GM12873 (cell line): ENCODE measurements around the gene AGAP1.

Experiments used
- TF ChIP-seq, protein P1 (sequence below): IDR thresholded peaks from 2 replicates; pipeline ENCODE4 v1.5.1; 2012; ENCODE audit warnings: low read depth, mild to moderate bottlenecking, moderate library complexity, low read length, control low read depth; ENCODE audit not compliant: insufficient read depth; ENCODE audit errors: missing control alignments

The AGAP1 gene

DNA sequence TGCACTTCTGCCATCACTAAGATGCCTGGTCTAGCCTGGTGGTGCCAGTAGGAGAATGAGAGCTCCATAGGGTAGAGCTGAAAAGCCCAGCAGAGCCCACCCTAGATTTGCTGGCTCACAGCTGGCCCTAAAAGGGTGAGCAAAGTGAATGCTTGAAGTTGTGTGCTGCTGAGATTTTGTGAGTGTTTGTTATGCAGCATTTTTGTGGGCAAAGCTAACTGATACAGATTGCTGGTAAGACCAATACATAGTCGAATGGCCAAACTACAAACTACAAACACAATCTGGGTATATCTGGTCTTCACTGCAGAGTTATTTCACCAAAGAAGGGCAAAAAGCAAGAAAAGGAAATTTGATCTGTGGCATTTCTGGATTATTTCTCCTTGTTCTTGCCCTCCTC lies 7.1 kb upstream of the AGAP1 start:
- TF ChIP-seq, protein P1, sequence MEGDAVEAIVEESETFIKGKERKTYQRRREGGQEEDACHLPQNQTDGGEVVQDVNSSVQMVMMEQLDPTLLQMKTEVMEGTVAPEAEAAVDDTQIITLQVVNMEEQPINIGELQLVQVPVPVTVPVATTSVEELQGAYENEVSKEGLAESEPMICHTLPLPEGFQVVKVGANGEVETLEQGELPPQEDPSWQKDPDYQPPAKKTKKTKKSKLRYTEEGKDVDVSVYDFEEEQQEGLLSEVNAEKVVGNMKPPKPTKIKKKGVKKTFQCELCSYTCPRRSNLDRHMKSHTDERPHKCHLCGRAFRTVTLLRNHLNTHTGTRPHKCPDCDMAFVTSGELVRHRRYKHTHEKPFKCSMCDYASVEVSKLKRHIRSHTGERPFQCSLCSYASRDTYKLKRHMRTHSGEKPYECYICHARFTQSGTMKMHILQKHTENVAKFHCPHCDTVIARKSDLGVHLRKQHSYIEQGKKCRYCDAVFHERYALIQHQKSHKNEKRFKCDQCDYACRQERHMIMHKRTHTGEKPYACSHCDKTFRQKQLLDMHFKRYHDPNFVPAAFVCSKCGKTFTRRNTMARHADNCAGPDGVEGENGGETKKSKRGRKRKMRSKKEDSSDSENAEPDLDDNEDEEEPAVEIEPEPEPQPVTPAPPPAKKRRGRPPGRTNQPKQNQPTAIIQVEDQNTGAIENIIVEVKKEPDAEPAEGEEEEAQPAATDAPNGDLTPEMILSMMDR: no peak

DNA sequence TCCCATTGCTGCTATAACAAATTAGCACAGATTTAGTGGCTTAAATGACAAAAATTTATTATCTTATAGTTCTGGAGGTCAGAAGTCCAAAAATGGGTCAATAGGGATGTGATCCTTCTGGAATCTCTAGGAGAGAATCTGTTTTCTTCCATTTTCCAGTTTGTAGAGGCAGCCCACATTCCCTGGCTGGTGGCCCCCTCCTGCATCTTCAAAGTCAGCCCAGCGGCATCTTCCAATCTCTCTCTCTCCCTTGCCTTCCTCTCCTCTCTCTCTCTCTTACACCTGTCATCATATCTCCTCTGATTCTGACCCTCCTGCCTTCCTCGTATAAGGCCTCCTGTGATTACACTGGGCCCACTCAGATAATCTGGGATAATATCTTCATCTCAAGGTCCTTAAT lies 3.9 kb upstream of the AGAP1 start:
- TF ChIP-seq, protein P1: no peak

DNA sequence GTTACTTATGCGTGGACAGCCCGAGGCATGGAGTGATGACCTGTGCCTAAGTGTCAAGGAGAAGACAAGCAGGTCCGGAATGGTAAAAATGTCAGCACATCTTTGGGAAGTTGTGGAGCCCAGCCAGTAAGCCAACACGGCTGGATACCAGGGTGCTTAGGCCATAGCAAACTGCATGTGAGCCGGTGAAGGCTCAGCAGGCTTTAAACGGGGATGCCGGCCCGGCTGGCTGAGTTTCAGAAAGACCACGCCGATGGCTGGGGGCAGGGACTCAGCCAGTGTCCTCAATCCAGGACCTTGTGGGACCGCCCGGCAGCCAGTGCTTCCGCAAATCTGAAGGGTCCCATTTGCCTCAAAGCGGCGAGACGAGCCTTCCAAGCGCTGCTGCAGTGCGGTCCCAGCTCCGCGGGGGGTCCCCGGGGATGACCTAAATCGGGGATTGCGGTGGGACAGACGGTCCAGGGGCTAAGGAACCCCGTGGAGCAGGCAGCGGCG lies 946 bp upstream of the AGAP1 start:
- TF ChIP-seq, protein P1: no peak

DNA sequence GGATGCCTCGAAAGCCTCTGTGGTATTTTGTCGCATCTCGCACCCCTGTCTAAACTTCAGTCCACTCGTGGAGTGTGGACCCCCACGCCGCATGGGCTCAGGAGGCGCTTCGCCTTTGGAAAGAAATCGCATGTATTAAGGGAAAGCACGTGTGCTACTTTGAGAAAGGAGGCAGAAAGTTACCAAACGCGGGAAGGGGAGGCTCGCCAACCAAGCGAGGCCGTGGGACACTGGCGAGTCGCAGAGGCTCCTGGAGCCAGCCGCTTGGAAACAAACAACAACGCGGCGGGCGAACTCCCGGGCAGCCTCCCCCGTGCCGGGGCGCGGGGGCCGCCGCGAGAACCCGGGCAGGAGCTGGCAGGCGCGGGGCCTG lies 455 bp upstream of the AGAP1 start:
- TF ChIP-seq, protein P1: no peak

DNA sequence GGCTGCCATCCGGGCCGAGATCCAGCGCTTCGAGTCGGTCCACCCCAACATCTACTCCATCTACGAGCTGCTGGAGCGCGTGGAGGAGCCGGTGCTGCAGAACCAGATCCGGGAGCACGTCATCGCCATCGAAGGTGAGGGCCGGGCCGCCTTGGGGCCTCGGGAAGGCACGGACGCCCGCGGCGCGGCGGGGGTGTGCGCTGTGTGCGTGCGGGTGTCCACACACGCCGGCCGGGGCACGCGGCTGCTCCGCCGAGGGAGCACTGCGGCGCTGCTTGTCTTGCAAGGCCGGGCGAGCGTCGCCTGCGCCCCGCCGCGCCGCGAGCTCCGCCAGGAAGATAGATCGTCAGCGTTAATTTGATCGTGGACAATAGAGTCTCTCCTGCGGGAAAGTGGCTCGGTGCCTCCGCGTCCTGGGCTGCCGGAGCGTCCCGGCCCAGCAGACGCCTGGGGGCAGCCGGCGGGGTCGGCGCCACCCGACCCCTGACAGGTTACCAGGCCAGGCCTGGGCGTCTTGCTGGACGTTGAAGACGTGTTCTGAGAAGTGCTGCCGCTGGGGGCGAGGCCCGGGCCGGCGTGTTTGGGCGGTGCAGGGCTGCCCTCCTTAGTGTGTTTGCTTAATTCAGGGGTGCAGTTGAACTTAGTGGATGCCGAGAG lies 1.0 kb downstream of the AGAP1 start:
- TF ChIP-seq, protein P1: no peak

DNA sequence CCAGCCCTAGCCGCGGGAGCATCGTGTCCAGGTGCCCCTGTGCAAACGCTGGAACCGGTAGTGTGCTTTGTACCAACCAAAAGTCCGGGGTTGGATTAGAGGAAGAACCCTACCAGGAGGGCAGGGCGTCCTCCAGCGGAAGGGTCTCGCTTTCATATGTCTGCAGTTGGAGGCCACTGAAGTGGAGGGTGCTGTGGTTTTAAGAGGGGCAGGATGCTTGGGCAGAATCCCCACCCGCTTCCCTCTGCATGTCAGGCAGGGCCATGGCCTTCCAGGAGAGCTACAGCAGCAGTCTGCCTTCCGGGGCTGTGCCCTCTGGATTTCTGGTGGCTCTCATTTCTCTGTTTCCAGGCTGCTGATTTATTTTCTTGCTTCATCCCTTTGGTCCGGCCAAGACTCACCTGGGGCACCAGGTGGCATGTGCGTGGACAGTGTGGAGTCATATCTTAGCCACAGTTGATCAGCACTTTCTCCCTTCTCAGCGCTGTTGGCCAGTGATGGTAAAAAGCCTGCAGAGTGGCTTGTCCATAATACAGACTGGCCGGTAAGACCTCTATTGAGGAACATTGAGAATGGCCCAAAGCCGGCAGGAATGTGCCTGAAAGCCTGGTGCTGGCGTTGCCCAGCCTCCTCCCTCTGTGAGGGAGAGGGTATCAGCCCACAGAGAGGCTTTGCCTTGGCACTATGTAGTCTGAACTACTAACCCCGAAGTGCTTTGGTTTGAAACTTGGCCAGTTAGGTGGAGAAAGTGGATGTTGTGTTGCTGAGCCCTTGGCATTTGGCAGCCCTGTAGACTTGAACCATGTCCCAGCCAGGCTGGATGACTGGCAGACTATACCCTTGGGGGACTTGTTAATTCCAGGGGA lies 1.8 kb downstream of the AGAP1 start:
- TF ChIP-seq, protein P1: no peak

DNA sequence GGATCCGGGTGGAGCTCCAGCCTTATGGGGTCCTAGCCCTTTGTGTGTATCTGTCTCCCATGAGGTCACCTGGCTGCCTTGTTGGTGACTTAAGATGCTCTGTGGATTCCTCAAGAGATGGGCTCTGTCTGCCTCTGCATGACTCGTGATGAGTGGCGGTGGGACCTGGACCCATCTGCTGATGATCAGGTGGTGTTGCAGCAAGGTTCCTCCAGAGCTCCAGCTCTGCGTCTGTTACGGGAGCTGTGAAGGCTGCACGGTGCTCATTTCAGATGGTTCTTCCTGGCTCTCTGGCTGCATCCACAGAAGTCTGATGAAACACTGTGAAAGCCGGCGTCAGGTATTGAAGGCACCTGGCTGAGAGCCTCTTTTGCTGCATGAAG lies 2.4 kb downstream of the AGAP1 start:
- TF ChIP-seq, protein P1: no peak
